GM19238 (cell line): Measurements from ENCODE around the gene LMO4.

Experiments used
- DNase-seq: peaks from one replicate; pipeline ENCODE4 v3.0.0; 2011; ENCODE audit warnings: low spot score; ENCODE audit not compliant: insufficient read length

Gene LMO4

GRCh38 chr1:87358219-87358618, 29.5 kb downstream of the LMO4 start:
- DNase-seq, result no peak

- DNase-seq, result no peak
Observed at GRCh38 chr1:87359586-87359985, 30.9 kb downstream of the LMO4 start.

- no peak for DNase-seq
Observed at GRCh38 chr1:87362063-87362833, 33.6 kb downstream of the LMO4 start.

GRCh38 chr1:87362834-87363426, 34.2 kb downstream of the LMO4 start:
- DNase-seq, result no peak

GRCh38 chr1:87367549-87367948, 38.9 kb downstream of the LMO4 start:
- no peak for DNase-seq

GRCh38 chr1:87368907-87369306, 40.2 kb downstream of the LMO4 start:
- DNase-seq, result no peak

GRCh38 chr1:87369736-87370478, 41.2 kb downstream of the LMO4 start:
- no peak for DNase-seq

GRCh38 chr1:87370544-87370943, 41.9 kb downstream of the LMO4 start:
- DNase-seq, result no peak

- no peak for DNase-seq
Observed at GRCh38 chr1:87379306-87379705, 50.6 kb downstream of the LMO4 start.

GRCh38 chr1:87386217-87386790, 57.6 kb downstream of the LMO4 start:
- no peak for DNase-seq

GRCh38 chr1:87388411-87388810, 59.7 kb downstream of the LMO4 start:
- DNase-seq, result no peak

GRCh38 chr1:87389011-87389410, 60.3 kb downstream of the LMO4 start:
- DNase-seq, result no peak

- DNase-seq, result no peak
Observed at GRCh38 chr1:87389546-87389945, 60.9 kb downstream of the LMO4 start.

GRCh38 chr1:87392248-87393192, 63.8 kb downstream of the LMO4 start:
- no peak for DNase-seq

GRCh38 chr1:87393445-87394085, 64.9 kb downstream of the LMO4 start:
- no peak for DNase-seq

GRCh38 chr1:87394513-87394912, 65.8 kb downstream of the LMO4 start:
- no peak for DNase-seq

GRCh38 chr1:87394982-87395381, 66.3 kb downstream of the LMO4 start:
- DNase-seq, result no peak
